Measurements from ENCODE around the gene UROC1. TPM values are rescaled to one million over a fixed set of nuclear protein-coding genes. Genes with fewer than 3 reads are reported as not detected.

The UROC1 gene
- total RNA-seq, 2 experiments from 2014 or later = 0.09 TPM; not detected in 1

- BruUV-seq (replicated peaks) = no TSS peak
- no peaks in the 10 kb centered on the region for H3K9me3 ChIP-seq (ENCODE audit: low read length)
- no peak overlapping the region for H3K4me3 ChIP-seq (ENCODE audit: low read depth, low read length, poor library complexity, severe bottlenecking)
- CTCF ChIA-PET (ENCODE audit: unreplicated experiment) = interaction anchor here (0.6 kb wide), 1 partner anchor 446 kb away, joined by 3 read pairs; no protein-coding TSS in a partner anchor
- no peak overlapping the region for H3K4me2 ChIP-seq (ENCODE audit: low read length)
- H2AFZ ChIP-seq (ENCODE audit: low read length) = no peak overlapping the region
- no peak overlapping the region for H3K27ac ChIP-seq (ENCODE audit: low read depth, low read length, poor library complexity, severe bottlenecking)
- peaks cover 8% of the 10 kb centered on the region; the same call in 1 of the 2 replicates for H4K20me1 ChIP-seq (ENCODE audit: insufficient read depth, low read length)
- no peak for TF ChIP-seq CTCF (conservative IDR thresholded peaks at IDR 0.05; ENCODE audit: low read length)
- TF ChIP-seq EZH2phosphoT487 (IDR thresholded peaks at IDR 0.05; ENCODE audit: borderline replicate concordance, low read depth, low read length) = no peak
- intact Hi-C loops (cut with micrococcal nuclease; ENCODE audit: unreplicated experiment) = no loop called here
- H3K4me1 ChIP-seq (ENCODE audit: insufficient read depth, low read length, poor library complexity, severe bottlenecking) = no peaks in the 10 kb centered on the region
- H3K36me3 ChIP-seq (ENCODE audit: insufficient read depth, low read length) = peaks cover 54% of the 10 kb centered on the region
- no peaks in the 10 kb centered on the region for H3K9me2 ChIP-seq (ENCODE audit: insufficient read depth, low read length)
- no peak for DNase-seq (ENCODE audit: low spot score)
- no peaks in the 10 kb centered on the region for H3K79me2 ChIP-seq (ENCODE audit: insufficient read depth, low read depth, low read length)
- POLR2A ChIA-PET = interaction anchor here (0.6 to 1.0 kb wide), 2 partner anchors 13 to 44 kb away, joined by 3 read pairs; no protein-coding TSS in a partner anchor
Measured at GRCh38 chr3:126451511-126451910, 66.1 kb downstream of the UROC1 start.

- TF ChIP-seq EZH2phosphoT487 (IDR thresholded peaks at IDR 0.05; ENCODE audit: borderline replicate concordance, low read depth, low read length) (no peak), CTCF (conservative IDR thresholded peaks at IDR 0.05; ENCODE audit: low read length) (no peak)
- no peak overlapping the region for H3K4me2 ChIP-seq (ENCODE audit: low read length)
- BruUV-seq (replicated peaks) = no TSS peak
- H3K36me3 ChIP-seq (ENCODE audit: insufficient read depth, low read length) = peaks cover 47% of the 10 kb centered on the region; the same call in 1 of the 2 replicates
- H4K20me1 ChIP-seq (ENCODE audit: insufficient read depth, low read length) = peaks cover 8% of the 10 kb centered on the region; the same call in 1 of the 2 replicates
- no peak overlapping the region for H3K4me3 ChIP-seq (ENCODE audit: low read depth, low read length, poor library complexity, severe bottlenecking)
- no peaks in the 10 kb centered on the region for H3K4me1 ChIP-seq (ENCODE audit: insufficient read depth, low read length, poor library complexity, severe bottlenecking)
- H3K79me2 ChIP-seq (ENCODE audit: insufficient read depth, low read depth, low read length) = no peaks in the 10 kb centered on the region
- no peak overlapping the region for H3K27ac ChIP-seq (ENCODE audit: low read depth, low read length, poor library complexity, severe bottlenecking)
- H2AFZ ChIP-seq (ENCODE audit: low read length) = no peak overlapping the region
- H3K9me3 ChIP-seq (ENCODE audit: low read length) = no peaks in the 10 kb centered on the region
- no peak for DNase-seq (ENCODE audit: low spot score)
- ChIA-PET CTCF (ENCODE audit: unreplicated experiment) (interaction anchor here (0.6 kb wide), 1 partner anchor 447 kb away, joined by 3 read pairs; no protein-coding TSS in a partner anchor), POLR2A (interaction anchor here (1.0 kb wide), 1 partner anchor 12 kb away, joined by 3 read pairs; no protein-coding TSS in a partner anchor)
- intact Hi-C loops (cut with micrococcal nuclease; ENCODE audit: unreplicated experiment) = no loop called here
- no peaks in the 10 kb centered on the region for H3K9me2 ChIP-seq (ENCODE audit: insufficient read depth, low read length)
Measured at GRCh38 chr3:126450744-126451143, 66.8 kb downstream of the UROC1 start.

- peaks cover 43% of the 10 kb centered on the region; the same call in 1 of the 2 replicates for H3K36me3 ChIP-seq (ENCODE audit: insufficient read depth, low read length)
- H3K4me2 ChIP-seq (ENCODE audit: low read length) = no peak overlapping the region
- no peak overlapping the region for H3K4me3 ChIP-seq (ENCODE audit: low read depth, low read length, poor library complexity, severe bottlenecking)
- CTCF ChIA-PET (ENCODE audit: unreplicated experiment) = no interaction called here
- no TSS peak for BruUV-seq (replicated peaks)
- no peak for DNase-seq (ENCODE audit: low spot score)
- no peaks in the 10 kb centered on the region for H3K4me1 ChIP-seq (ENCODE audit: insufficient read depth, low read length, poor library complexity, severe bottlenecking)
- H4K20me1 ChIP-seq (ENCODE audit: insufficient read depth, low read length) = peaks cover 8% of the 10 kb centered on the region; the same call in 1 of the 2 replicates
- POLR2A ChIA-PET = no interaction called here
- H3K27ac ChIP-seq (ENCODE audit: low read depth, low read length, poor library complexity, severe bottlenecking) = no peak overlapping the region
- intact Hi-C loops (cut with micrococcal nuclease; ENCODE audit: unreplicated experiment) = no loop called here
- no peaks in the 10 kb centered on the region for H3K79me2 ChIP-seq (ENCODE audit: insufficient read depth, low read depth, low read length)
- H3K9me2 ChIP-seq (ENCODE audit: insufficient read depth, low read length) = no peaks in the 10 kb centered on the region
- no peak overlapping the region for H2AFZ ChIP-seq (ENCODE audit: low read length)
- TF ChIP-seq CTCF (conservative IDR thresholded peaks at IDR 0.05; ENCODE audit: low read length) (no peak), EZH2phosphoT487 (IDR thresholded peaks at IDR 0.05; ENCODE audit: borderline replicate concordance, low read depth, low read length) (no peak)
- H3K9me3 ChIP-seq (ENCODE audit: low read length) = no peaks in the 10 kb centered on the region
Measured at GRCh38 chr3:126450219-126450618, 67.4 kb downstream of the UROC1 start.

All from OCI-LY7 (cell line).